AG04449 (cell line): Measurements from ENCODE around the gene DIO2.

Experiments used
- CTCF ChIA-PET: fragments of 350-600 bp; formaldehyde crosslinking; extraction: SDS; loops from one replicate; lab custom pipeline; 2021; ENCODE audit warnings: antibody characterized with exemption; lab: Yijun Ruan, JAX
- POLR2A ChIA-PET: fragments of 400-600, 350-600 bp; formaldehyde crosslinking; extraction: SDS; loops from one replicate; lab custom pipeline; 2020; ENCODE audit warnings: antibody characterized with exemption, inconsistent platforms; lab: Yijun Ruan, JAX
- DNase-seq: peaks from one replicate; pipeline ENCODE4 v3.0.0-alpha.2; 2010; ENCODE audit warnings: low read depth, low spot score
- H3K4me3 ChIP-seq: 2 replicates; pipeline ENCODE4 v1.5.1; 2011; ENCODE audit warnings: low read depth, mild to moderate bottlenecking, control low read depth, low read length
- TF ChIP-seq, protein P1 (sequence below): IDR thresholded peaks from one replicate; pipeline ENCODE4 v1.5.1; 2011; ENCODE audit warnings: mild to moderate bottlenecking, moderate library complexity, low read length, control low read depth, inconsistent platforms; ENCODE audit not compliant: insufficient read depth; ENCODE audit errors: missing control alignments

DIO2 gene

GRCh38 chr14:80223696-80224465 lies 12.6 kb upstream of the DIO2 start:
- TF ChIP-seq, protein P1, sequence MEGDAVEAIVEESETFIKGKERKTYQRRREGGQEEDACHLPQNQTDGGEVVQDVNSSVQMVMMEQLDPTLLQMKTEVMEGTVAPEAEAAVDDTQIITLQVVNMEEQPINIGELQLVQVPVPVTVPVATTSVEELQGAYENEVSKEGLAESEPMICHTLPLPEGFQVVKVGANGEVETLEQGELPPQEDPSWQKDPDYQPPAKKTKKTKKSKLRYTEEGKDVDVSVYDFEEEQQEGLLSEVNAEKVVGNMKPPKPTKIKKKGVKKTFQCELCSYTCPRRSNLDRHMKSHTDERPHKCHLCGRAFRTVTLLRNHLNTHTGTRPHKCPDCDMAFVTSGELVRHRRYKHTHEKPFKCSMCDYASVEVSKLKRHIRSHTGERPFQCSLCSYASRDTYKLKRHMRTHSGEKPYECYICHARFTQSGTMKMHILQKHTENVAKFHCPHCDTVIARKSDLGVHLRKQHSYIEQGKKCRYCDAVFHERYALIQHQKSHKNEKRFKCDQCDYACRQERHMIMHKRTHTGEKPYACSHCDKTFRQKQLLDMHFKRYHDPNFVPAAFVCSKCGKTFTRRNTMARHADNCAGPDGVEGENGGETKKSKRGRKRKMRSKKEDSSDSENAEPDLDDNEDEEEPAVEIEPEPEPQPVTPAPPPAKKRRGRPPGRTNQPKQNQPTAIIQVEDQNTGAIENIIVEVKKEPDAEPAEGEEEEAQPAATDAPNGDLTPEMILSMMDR, result no peak
- POLR2A ChIA-PET, result no interaction called here
- H3K4me3 ChIP-seq, result no peak overlapping the region
- CTCF ChIA-PET, result interaction anchor here (1.6 kb wide), 1 partner anchor 10 kb away, joined by 7 read pairs; no protein-coding TSS in a partner anchor
- DNase-seq, result no peak

DNA sequence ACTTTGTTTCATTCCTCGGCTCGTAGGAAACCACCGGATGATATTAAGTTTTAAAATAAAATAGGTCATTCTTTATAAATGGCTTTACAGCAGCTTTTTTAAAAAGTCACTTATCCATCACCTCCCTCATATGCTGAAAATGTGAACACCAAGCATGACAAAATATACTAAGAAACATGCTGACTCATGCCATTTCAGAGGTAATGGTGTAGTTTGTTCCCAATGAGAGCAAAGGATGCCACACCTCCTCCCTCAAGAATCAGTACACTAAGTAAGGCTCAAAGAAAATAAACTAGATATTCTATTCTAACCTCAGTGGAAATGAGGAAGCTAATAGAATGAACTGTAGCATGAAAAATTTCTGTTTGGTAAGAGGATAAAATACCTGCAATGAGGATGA lies 5.5 kb upstream of the DIO2 start:
- ChIA-PET CTCF (interaction anchor here (1.8 kb wide), 1 partner anchor 15 kb away, joined by 5 read pairs; no protein-coding TSS in a partner anchor), POLR2A (no interaction called here)
- DNase-seq, result no peak
- TF ChIP-seq, protein P1, result no peak
- H3K4me3 ChIP-seq, result no peak overlapping the region

GRCh38 chr14:80215756-80216581 lies 4.7 kb upstream of the DIO2 start:
- DNase-seq, result no peak
- TF ChIP-seq, protein P1, result no peak
- H3K4me3 ChIP-seq, result no peak overlapping the region
- POLR2A ChIA-PET, result no interaction called here
- CTCF ChIA-PET, result interaction anchor here (0.6 to 1.8 kb wide), 3 partner anchors 12 to 633 kb away, joined by 3 to 5 read pairs (median 3); no protein-coding TSS in a partner anchor

GRCh38 chr14:80215081-80215480 lies 3.8 kb upstream of the DIO2 start:
- DNase-seq, result no peak
- POLR2A ChIA-PET, result no interaction called here
- no peak overlapping the region for H3K4me3 ChIP-seq
- TF ChIP-seq, protein P1, result no peak
- CTCF ChIA-PET, result interaction anchor here (0.6 to 2.7 kb wide), 5 partner anchors 8 to 634 kb away, joined by 3 to 12 read pairs (median 5); no protein-coding TSS in a partner anchor

- DNase-seq, result no peak
- H3K4me3 ChIP-seq, result no peak overlapping the region
- TF ChIP-seq, protein P1, result peak; percentile 51
- ChIA-PET CTCF (interaction anchor here (0.6 to 2.7 kb wide), 22 partner anchors 9 to 649 kb away, joined by 3 to 12 read pairs (median 4); no protein-coding TSS in a partner anchor), POLR2A (interaction anchor here (0.5 kb wide), 1 partner anchor 1303 kb away, joined by 3 read pairs; no protein-coding TSS in a partner anchor)
These were observed 2.3 kb upstream of the DIO2 start for GRCh38 chr14:80213602-80214001.
